HG03095 (cell line): ENCODE data around the gene NHSL2.
"Not testable (repeated sequence)": the region's sequence is repeated elsewhere in the genome, so short reads cannot be mapped to it uniquely, and the experiment has no call there.

Experiments used
- ATAC-seq: cut with Tn5 transposase; IDR thresholded peaks from one replicate; pipeline ENCODE4 v1.9.1; 2021; ENCODE audit warnings: moderate library complexity; ENCODE audit not compliant: unreplicated experiment

The NHSL2 gene

GRCh38 chrX:71910643-71910985 is at the start of gene NHSL2:
Gene NHSL2, plus strand, starts transcription at chrX:71910845.
- no peak for ATAC-seq

- no peak for ATAC-seq
Observed at GRCh38 chrX:71867680-71868079, 43.0 kb upstream of the NHSL2 start.

- not testable (repeated sequence) for ATAC-seq
Observed at GRCh38 chrX:71869566-71869965, 41.1 kb upstream of the NHSL2 start.

GRCh38 chrX:71870208-71871098 is 40.2 kb upstream of the NHSL2 start:
- no peak for ATAC-seq

- no peak for ATAC-seq
Observed at GRCh38 chrX:71871367-71871766, 39.3 kb upstream of the NHSL2 start.

- no peak for ATAC-seq
Observed at GRCh38 chrX:71872542-71873458, 37.8 kb upstream of the NHSL2 start.

- ATAC-seq, result no peak
Observed at GRCh38 chrX:71873459-71873833, 37.2 kb upstream of the NHSL2 start.

GRCh38 chrX:71876841-71877240 is 33.8 kb upstream of the NHSL2 start:
- not testable (repeated sequence) for ATAC-seq

GRCh38 chrX:71885099-71885498 is 25.5 kb upstream of the NHSL2 start:
- ATAC-seq, result no peak

GRCh38 chrX:71895607-71896006 is 15.0 kb upstream of the NHSL2 start:
- ATAC-seq, result no peak

- ATAC-seq, result no peak
Observed at GRCh38 chrX:71906144-71906543, 4.5 kb upstream of the NHSL2 start.

- no peak for ATAC-seq
Observed at GRCh38 chrX:71908387-71908786, 2.3 kb upstream of the NHSL2 start.

GRCh38 chrX:71909956-71910355 is 689 bp upstream of the NHSL2 start:
- no peak for ATAC-seq

GRCh38 chrX:71910986-71911730 is 513 bp downstream of the NHSL2 start:
- no peak for ATAC-seq

- ATAC-seq, result no peak
Observed at GRCh38 chrX:71911731-71912050, 1.0 kb downstream of the NHSL2 start.

- ATAC-seq, result no peak
Observed at GRCh38 chrX:71912156-71912555, 1.5 kb downstream of the NHSL2 start.

GRCh38 chrX:71913156-71913950 is 2.7 kb downstream of the NHSL2 start:
- ATAC-seq, result no peak

- ATAC-seq, result no peak
Observed at GRCh38 chrX:71917621-71918343, 7.1 kb downstream of the NHSL2 start.

- ATAC-seq, result no peak
Observed at GRCh38 chrX:71919431-71919830, 8.8 kb downstream of the NHSL2 start.

- no peak for ATAC-seq
Observed at GRCh38 chrX:71919886-71920285, 9.2 kb downstream of the NHSL2 start.
